GM04503 (cell line): ENCODE measurements around the gene RAB11FIP5.
A peak's percentile ranks its signal among the peaks of the same experiment; 100 is the strongest.
"Not testable (repeated sequence)": the region's sequence is repeated elsewhere in the genome, so short reads cannot be mapped to it uniquely, and the experiment has no call there.

ENCODE experiments used
- DNase-seq: peaks from one replicate; pipeline ENCODE4 v3.0.0-alpha.2; 2012; ENCODE audit warnings: low read depth

RAB11FIP5 gene

DNA sequence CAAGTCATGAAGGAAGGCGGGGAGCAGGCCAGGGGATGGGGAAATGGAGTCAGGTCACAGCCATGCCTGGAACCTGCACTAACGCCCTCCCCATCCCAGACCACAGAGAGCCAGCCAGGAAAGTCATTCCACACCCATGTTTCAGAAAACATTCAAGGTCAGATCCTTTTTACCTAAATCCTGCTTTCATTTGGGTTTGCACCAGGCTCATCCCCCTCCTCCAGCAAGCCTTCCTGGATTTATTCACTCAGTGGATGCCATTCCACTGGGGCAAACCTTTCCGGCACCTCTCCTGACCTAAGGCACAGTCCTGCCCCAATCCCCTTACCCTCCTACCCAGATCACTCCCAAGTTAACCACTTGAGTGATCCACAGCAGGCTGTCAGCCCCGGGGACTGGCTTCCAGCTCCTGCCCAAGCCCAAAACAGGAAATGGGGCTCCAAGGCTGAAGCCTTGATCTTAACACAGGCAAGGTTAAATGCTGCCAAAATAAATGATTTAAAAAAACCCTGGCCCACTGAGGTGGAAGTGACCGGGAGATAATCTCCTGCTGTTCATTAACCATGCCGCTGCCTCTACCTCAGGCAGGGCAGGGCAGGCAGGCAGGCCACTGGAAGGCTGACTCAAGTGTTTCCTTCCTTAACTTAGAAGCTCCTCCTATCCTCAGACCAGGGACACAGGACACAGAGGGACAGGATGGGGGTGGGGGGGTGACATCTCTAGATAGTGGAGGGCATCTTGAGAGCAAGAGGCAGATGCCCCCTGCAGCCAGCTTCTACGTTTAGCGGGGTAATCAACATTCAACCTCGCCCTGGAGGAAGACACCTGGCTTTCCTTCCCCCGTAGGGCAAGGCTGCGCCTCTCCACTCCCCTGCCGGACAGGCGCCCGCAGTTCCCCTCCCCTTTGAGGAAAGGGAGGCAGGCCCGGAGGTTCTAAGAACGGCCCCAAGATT lies 1.4 kb downstream of the RAB11FIP5 start:
- no peak for DNase-seq

DNA sequence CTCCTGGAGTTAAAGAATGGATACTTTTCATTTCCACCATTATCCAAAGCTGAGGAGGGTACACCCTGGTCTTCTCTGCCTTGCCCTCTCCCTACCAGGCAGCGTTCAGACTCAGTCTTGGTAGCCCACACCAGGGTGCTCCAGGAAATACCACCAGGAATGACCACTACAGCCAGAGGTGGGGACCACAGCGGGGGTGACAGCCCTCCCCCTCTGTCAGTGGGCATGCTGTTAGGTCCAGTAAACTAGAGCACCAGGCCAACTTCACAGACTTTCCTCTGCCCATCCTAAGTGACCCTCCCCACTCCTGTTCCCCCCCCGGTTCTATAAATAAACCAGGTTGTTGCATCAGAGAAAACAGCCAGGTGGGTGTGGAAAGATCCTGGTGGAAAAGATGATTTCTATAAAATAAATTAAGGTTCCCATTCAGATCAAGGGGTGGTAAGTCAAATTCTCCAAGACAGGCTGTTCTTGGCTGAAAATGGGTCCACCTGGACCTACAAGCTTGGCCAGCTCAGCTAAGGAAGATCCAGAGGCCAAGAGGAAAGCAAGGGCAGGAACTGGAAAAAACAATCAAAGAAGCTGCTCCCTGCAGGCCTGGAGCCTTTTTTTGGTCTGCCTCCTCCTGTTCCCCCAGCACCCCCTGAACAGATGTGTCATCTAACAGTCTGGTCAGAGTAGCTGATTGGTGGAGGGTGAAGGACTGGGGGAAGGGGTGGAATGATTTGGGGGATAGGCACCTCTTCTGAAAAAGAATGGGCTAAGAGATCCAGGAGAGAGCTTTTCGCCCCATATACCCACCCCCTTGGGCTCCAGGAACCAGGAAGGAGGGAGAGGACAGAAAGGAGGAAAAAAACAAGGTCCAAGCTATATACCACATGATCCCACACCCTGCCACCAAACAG lies 2.3 kb downstream of the RAB11FIP5 start:
- no peak for DNase-seq

DNA sequence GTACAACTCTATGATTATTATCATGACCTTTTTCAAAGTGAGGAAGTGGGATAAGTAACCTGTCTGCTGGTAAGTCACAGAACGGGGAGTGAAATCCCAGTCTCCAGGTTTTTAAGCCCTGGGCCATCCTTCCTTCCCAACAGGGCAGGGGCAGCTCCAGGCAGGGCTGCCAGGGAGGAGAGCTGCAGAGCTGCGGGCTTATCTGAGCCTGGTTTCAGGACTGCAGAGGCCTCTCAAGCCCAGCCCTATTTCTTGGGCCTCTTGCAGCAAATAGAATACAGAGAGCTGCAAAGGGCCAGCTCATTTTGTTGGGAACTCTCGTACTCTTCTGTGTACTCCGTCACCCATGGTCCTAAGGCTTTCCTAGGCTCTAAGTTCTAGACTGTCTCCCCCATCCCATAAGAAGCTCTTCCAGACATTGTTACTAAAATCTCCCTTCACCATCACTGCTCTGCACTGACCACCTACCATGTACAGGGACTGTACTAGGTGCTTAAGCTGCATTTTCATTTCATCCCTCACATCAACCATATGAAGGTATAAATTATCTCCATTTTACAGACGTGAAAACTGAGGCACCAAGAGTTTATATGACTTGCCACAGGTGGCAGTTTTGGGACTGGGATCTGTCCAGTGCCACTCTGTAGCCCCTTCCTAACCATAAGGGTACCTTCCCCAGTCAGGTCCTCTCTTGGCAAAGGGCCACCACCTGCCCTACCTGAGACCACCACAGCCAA lies 3.1 kb downstream of the RAB11FIP5 start:
- DNase-seq: no peak

DNA sequence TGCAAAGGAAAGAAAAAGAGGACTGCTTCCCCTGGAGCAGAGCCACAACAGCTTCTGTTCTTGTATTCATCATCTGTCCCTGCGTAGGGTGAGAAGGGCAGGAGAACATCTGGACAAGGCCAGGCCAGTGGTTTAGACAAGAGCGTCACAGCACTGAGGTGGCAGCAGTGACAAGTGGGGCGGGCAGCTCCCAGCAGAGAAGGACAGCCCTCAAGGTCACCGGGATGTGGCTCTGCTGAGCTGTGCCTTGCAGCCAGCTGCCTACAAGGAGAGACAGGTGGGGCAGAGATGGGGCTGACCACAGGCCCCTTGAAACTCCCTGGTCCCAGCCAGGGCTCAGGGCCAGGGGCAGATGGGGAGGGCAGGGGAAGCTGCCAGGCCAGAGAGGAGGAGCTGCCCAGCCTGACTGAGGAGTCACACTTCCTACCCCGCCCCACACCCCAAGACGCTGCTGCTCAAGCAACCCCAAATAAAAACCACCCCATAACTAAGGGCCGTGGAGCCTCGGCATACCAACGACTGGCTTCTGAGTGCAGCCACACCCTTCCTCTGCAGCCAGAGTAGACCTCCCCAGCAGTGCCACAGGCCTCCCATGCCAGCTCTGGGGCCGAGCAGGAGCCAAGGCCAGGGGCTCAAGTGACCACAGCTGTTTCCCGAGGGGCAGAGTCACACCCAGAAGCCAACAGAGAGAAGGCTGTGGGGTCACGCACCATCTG lies 5.4 kb downstream of the RAB11FIP5 start:
- no peak for DNase-seq

DNA sequence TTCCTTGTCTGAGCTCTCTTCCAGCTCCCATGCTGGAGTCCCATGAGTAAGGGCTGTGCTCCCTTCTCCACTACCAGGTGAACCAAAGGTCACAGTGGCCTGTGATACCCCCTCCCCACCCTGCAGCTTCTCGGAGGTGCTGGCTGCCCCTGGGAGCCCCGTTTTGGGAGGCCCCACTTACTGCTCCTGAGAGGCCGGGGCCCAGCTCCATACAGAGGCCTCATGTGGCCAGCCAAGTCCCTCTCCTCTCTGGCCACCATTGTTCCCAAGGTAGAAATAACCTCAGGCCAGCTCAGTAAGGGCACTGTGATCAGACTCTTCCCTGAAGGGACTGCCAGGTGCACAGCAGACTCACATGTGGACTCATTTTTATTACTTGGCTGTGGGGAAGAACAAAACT lies 6.0 kb downstream of the RAB11FIP5 start:
- DNase-seq: no peak

DNA sequence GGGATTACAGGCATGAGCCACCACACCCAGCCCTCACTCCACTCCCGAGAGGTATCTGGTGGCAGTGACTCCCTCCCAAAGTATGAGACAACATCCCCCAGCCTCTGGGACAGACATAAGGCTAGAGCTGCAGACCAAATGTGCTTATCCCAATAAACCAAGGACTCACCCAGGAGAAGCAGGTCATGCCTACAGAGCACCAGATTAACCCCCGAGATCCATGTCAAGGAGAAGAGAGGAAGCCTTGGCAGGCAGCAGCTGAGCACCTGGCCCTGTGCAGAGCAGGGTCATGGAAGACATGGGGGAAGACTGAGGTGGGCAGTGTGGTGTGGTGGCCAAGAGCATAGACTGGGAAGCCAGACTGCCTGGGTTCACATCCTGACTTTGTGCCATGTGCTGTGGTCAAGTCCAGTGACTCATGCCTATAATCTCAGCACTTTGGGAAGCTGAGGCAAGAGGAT lies 7.2 kb downstream of the RAB11FIP5 start:
- DNase-seq: no peak

DNA sequence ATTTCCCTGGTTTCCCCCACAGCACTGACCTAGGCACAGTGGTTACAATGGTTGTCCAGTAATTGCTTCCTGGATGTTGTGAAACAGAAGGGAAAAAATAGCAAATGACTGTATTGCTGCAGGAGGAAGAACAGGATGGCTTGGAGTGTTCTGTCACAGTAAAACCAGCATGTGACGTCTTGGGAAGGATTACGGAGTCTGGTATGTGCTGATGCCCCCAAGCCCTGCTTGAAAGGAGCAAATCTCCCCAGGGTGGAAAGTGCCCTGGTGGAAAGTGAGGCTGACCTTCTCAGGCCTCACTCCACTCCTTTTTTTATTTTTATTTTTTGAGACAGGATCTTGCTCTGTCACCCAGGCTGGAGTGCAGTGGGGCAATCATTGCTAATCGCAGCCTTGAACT lies 7.8 kb downstream of the RAB11FIP5 start:
- no peak for DNase-seq

DNA sequence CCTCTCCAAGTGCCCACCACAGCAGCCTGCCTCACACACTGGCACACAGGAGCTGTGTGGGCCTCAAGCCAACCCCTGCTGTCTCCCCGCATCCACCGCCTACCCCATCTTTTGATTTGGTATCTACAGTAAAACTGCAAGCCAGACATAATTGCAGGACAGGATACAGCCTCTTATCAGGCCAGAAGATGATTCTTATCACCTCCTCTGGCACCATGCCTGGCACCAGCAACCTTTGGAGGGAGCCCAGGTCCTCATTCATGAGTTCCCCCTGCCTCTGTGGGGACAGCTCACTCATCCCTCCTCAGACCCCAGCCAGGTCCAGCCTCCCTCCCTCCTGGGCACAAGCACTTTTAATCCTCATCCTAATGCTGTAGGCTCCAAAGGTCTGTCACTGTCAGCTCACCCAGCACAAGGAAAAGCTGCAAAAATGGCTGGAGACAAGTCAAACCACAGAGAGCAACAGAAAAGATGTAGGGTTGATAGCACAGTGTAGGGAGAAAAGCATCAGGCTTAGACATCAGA lies 9.7 kb downstream of the RAB11FIP5 start:
- DNase-seq: no peak

DNA sequence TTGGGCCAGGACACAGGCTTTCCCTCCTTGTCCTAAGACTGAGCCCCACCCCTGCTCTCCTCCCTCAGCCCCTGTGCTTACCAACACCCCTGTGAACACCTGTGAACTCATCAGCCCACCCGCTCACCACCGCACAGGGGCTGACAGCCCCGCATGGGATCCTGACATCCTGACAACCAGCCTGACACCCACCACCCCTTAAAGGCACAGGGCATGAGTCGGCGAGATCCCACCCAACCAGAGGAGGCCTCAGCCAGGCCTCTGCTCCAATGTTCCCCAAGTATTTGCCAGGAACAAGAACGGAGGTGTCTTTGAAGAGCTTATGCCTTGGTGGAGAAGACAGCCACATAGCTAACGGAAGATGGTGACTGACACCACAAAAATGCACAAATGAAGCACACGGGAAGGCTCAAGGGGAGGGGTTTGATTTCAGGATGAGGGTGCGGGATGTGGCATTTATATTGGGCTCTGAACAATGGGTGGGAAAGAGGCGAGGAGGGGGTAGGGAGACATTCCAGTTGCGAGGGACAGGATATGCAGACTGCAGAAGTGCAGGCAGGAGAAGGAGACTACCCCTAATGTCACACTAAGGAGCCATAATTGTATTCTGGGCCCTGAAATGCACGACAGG lies 11.0 kb downstream of the RAB11FIP5 start:
- no peak for DNase-seq

DNA sequence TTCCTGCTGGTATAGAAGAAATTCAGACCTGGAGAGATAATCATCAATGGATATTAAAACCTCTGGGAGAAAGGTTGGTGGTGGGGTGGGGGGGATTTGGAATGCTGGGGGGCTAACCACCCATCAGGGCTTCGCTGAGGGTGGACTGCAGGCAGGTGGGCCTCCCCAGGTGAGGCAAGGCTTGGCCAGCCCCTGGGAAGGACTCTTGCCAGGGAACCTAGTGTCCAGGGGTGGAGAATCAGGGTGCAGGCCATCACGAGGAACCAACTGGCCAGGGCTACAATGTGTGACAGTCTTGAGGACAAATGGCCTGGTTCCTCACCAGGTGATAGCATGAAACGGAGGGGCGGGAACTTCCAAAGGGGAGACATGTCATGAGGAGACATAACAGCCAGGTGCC lies 11.8 kb downstream of the RAB11FIP5 start:
- no peak for DNase-seq

DNA sequence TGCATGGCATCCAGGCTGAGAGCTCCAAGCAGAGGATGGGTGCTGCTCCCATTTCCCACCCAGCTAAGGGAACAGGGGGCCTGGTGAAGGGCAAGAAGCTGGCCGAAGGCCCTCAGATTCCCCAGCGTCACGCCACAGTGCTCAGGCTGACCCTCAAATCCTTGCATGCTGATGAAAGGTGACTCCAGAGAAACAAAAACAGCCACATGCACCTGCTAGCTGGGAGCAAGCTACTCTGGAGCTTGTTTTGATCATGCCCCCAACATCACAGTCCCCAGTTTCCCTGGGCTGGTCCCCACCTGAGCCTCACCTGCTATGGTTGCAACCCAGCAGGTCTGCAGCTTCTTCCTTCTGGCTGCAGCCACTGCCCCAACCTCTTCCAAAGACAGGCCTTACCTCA lies 13.3 kb downstream of the RAB11FIP5 start:
- no peak for DNase-seq

DNA sequence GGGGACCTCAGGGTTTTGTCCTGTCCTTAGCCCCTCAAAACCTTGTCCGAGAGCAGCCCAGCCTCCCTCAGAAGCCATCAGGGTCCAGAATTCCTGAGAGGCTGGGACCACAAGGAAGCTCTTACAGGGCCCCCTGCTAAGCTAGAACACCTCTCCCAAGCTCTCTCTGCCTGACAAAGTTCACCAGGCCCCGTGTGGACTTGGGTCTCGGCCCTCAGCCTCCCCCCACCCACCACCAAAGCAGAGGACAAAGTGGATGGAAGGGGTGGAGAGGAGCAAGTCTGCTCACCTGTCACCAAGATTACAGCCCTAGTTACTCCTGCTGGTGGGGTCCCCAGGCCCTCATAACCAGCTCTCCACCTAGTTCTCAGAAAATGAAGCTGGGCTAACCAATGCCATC lies 16.8 kb downstream of the RAB11FIP5 start:
- no peak for DNase-seq

DNA sequence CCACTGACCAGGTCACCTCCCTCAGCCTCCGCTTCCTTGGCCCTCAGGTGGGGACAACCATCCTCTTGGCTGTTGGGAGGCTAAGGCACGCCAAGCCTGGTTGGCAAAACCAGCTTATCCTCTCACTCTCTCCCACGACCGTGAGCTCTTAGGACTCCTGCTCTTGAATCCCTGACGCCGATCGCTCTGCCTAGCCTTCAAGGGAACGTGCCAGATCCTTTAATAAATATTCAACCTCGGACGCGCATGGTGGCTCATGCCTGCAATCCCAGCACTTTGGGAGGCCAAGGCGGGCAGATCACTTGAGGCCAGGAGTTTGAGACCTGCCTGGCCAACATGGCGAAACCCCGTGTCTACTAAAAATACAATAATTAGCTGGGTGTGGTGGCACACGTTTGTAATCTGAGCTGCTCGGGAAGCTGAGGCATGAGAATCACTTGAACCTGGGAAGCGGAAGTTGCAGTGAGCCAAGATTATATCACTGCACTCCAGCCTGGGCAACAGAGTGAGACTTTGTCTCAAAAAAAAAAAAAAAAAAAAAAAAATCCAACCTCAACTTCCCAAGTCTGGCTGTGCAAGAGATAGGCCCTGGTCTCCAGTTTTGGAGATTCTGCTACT lies 19.0 kb downstream of the RAB11FIP5 start:
- DNase-seq: not testable (repeated sequence)

DNA sequence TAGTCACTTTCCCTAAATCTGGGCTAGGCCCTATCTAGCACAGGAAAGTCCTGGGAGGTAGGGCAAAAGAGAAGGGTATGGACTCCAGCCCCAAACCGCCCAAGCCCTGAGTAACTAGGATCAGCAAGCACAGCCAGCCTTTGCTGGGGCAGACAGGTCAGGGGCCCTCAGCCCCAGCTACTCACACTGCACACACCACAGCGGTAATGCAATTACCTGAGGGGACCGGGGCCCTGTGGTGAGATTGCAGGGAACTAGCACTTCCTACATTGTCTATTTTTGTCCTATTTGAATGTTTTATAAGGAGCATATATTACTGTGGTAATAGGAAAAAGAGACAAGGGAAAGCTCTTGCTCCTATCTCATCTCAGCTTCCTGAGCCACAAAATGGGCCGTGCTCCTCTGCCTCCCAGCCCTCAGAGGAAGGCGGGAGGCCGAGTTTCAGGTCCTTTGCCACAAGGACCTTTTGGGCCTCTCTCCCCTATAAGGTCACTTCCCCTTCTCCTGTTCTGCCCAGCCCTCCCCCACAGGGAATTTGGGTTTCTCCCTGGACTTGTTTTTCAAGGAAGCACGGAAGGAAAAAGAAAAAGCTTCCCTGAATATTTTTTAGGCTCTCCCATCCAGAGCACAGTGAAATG lies 20.5 kb downstream of the RAB11FIP5 start:
- no peak for DNase-seq

DNA sequence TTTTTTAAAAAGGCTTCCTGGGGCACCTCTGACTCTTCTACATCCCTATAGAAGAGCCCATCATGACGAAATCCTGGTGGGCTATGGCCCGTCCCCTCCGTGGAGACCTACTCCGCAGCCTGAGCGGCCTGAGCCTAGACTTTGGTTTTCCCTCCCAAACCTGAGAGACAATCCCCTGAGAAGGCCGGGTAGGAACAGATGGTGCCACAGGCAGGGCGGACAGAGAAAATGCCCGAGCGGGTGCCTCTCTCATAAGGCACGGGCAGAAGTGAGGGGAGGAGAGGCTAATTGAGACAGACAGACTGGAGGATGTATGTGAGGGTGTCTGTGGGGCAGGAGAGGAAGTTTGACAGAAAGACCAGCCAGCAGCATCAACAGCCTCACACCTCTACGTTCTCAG lies 21.1 kb downstream of the RAB11FIP5 start:
- no peak for DNase-seq

DNA sequence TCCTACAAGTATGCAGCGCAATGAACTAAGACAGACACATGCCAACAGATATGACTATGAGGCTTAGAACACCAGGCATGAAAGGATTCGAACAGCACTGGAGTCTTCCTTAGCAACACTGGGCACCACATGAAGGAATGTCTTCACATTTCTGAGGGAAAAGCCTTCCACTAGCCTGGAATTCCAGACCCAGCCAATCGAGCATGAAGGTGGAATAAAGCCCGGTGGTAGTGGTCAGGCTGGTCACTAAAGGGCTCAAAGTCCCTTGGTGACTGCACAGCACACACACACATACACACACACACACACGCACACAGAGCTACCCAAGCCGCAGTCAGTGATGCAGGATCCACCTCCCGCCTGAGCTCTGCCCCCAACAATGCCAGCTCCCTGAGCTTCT lies 21.6 kb downstream of the RAB11FIP5 start:
- DNase-seq: no peak

DNA sequence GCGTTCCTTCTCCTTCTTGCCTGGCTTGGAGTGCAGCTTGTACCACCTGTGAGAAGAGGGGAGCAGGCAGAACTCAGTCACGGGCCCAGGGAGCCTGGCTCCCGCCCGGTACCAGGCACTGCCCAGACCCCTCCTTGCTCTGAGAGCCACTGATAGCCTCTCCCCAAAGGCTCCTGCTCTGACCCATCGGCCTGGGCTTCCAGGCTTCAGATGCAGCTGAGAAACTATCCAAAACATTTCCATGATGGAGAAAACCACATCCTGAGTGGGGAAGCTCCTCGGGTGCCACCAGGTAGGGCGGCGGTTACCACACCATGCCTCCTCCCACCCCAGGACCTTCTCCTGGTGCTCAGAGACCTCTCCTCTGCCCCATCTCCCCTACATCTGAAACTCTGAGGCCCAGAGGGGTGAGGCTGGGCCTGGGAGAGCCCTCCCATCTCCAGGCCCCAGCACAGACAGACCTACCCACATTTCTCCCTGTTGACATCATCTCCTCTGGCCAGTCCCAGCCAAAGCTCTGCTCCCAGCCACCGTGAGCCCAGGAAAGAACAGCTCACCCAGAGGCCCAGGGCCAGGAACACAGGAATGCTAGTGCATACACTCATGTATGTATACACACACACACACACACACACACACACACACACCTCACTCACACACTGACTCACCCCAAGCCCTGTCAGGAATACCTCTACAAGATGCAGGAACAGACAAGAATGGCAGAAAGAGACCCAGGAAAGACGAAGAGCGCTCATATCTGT lies 23.3 kb downstream of the RAB11FIP5 start:
- peak; percentile 95 for DNase-seq

DNA sequence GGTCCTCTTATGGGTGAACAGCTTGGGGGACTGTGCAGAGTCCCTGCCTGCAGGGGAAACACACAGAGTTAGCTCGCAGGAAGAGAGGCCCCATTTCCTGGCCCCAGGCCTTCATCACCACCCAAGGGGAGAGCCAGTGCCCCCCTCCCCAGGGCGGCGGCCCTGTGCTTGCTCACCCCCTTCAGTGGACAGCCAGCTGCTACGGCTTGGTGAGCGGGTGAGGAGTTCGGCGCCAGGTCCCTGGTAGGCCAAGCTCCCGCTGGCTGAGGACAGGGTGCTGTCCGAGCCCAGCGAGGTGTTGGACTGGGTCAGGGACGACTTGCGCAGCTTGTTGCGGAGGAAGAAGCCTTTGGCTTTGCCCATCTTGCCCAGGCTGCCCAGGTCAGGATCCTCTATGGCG lies 24.0 kb downstream of the RAB11FIP5 start:
- no peak for DNase-seq

DNA sequence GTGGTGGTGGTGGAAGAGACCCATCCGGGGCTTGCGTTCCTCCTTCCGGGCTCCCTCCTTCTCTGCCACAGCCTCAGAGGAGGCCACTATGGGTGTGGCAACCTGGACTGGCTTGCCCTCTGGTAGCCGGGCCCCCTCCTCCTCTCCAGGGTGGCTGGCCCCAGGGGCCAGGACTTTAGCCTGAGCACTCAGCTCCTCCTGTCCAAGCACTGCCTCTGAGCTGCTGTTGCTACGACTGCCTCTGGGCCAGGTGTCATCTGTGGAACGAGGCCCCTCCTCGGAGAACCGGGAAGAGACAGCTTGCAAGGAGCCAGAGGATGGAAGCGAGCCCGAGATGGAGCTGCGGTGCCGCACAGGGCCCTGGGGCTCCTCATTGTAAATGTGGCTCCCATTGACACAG lies 24.5 kb downstream of the RAB11FIP5 start:
- no peak for DNase-seq
